Upper lobe of left lung (tissue), 4 donors: ENCODE measurements around the gene DEFB112.

Experiments
- EP300 ChIP-seq, 4 donors: sonication (generic); formaldehyde crosslinking; IDR thresholded peaks; one replicate each; pipeline ENCODE4 v1.5.1; 2017; ENCODE audit warnings: antibody characterized with exemption in 4 of 4, control low read depth in 2 of 4
- POLR2AphosphoS5 ChIP-seq, 2 donors: sonication (generic); formaldehyde crosslinking; IDR thresholded peaks; one replicate each; pipeline ENCODE4 v1.5.1; 2017; ENCODE audit warnings: antibody characterized with exemption in 2 of 2
- TF ChIP-seq, protein P1 (sequence below), 6 experiments: fragments of 450-650 bp in 4 of 6; fragments of 200-600 bp in 2 of 6; sonication (generic) in 2 of 6; IDR thresholded peaks; one replicate each; pipeline ENCODE4 v1.5.1; 2016 to 2019; ENCODE audit warnings: antibody characterized with exemption in 6 of 6

GRCh38 chr6:50097966-50098640 lies 48.4 kb upstream of the DEFB112 start:
- no peak for TF ChIP-seq POLR2AphosphoS5 (IDR thresholded peaks at IDR 0.05)
- TF ChIP-seq, protein P1, sequence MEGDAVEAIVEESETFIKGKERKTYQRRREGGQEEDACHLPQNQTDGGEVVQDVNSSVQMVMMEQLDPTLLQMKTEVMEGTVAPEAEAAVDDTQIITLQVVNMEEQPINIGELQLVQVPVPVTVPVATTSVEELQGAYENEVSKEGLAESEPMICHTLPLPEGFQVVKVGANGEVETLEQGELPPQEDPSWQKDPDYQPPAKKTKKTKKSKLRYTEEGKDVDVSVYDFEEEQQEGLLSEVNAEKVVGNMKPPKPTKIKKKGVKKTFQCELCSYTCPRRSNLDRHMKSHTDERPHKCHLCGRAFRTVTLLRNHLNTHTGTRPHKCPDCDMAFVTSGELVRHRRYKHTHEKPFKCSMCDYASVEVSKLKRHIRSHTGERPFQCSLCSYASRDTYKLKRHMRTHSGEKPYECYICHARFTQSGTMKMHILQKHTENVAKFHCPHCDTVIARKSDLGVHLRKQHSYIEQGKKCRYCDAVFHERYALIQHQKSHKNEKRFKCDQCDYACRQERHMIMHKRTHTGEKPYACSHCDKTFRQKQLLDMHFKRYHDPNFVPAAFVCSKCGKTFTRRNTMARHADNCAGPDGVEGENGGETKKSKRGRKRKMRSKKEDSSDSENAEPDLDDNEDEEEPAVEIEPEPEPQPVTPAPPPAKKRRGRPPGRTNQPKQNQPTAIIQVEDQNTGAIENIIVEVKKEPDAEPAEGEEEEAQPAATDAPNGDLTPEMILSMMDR (IDR thresholded peaks at IDR 0.05), result no peak
- no peak for TF ChIP-seq EP300 (IDR thresholded peaks at IDR 0.05)
